Activated T-helper 1 cell treated with anti-CD3 and anti-CD28 coated beads, Interleukin-12 subunit alpha, Interleukin-12 subunit beta, Interleukin-2, Interleukin-4 antibody, amounts not matched to agents 30 ng/mL and 10 ng/mL and 1 ng/mL, durations not matched to agents 14 hours and 24 hours and 36 hours (primary cell): ENCODE data around the gene PKM. TPM values are rescaled to one million over a fixed set of nuclear protein-coding genes. Genes with fewer than 3 reads are reported as not detected.
"Not testable (repeated sequence)": the region's sequence is repeated elsewhere in the genome, so short reads cannot be mapped to it uniquely, and the experiment has no call there.

Source experiments
- DNase-seq: peaks from one replicate; pipeline ENCODE4 v3.0.0; 2021; ENCODE audit warnings: low spot score
- H3K27ac Mint-ChIP-seq: one replicate; pipeline ENCODE4 v1.8.0; 2021; ENCODE audit warnings: mild to moderate bottlenecking, mixed read lengths
- H3K27me3 Mint-ChIP-seq: one replicate; pipeline ENCODE4 v1.8.0; 2022; ENCODE audit warnings: mild to moderate bottlenecking, moderate library complexity, mixed read lengths; ENCODE audit not compliant: insufficient read depth
- H3K36me3 Mint-ChIP-seq: one replicate; pipeline ENCODE4 v1.8.0; 2021; ENCODE audit warnings: low read depth, mixed read lengths
- H3K4me1 Mint-ChIP-seq: one replicate; pipeline ENCODE4 v1.8.0; 2021; ENCODE audit warnings: low read depth, mixed read lengths
- H3K4me3 Mint-ChIP-seq: one replicate; pipeline ENCODE4 v1.8.0; 2021; ENCODE audit warnings: mild to moderate bottlenecking, moderate library complexity, mixed read lengths
- H3K9me3 Mint-ChIP-seq: one replicate; pipeline ENCODE4 v1.8.0; 2021; ENCODE audit warnings: mixed read lengths
- intact Hi-C: fragments of 100-400 bp; cut with micrococcal nuclease; formaldehyde crosslinking; loops from one replicate; pipeline ENCODE4 v1.15.1; 2024
- total RNA-seq: library from RNA; stranded (reverse); gene quantifications from 2 replicates; pipeline ENCODE4 v1.2.3, GENCODE V29; 2022

The PKM gene
- total RNA-seq, result 2,409 and 2,442 TPM in 2 replicates

GRCh38 chr15:72231066-72231832, at the start of gene PKM:
Gene PKM, minus strand, starts transcription at chr15:72231190. Its CDS starts 12,093 bp downstream, at chr15:72219097.
- H3K4me3 Mint-ChIP-seq, result peak within 1 kb of the TSS; percentile 98
- peak; percentile 95 for DNase-seq
- H3K9me3 Mint-ChIP-seq, result no peaks in the 10 kb centered on the region
- H3K4me1 Mint-ChIP-seq, result peaks cover 40% of the 10 kb centered on the region
- peak within 1 kb of the TSS; percentile 100 for H3K27ac Mint-ChIP-seq
- no peaks in the 10 kb centered on the region for H3K27me3 Mint-ChIP-seq
- intact Hi-C loops, result loop anchor here (2.0 kb wide), 2 partner anchors 146 to 552 kb away; partner anchors contain the start of genes ADPGK and HEXA
- peaks cover 29% of the 10 kb centered on the region for H3K36me3 Mint-ChIP-seq

- Mint-ChIP-seq H3K27ac (no peak overlapping the region), H3K4me1 (no peaks in the 10 kb centered on the region), H3K9me3 (no peaks in the 10 kb centered on the region), H3K27me3 (peaks cover 5% of the 10 kb centered on the region), H3K36me3 (no peaks in the 10 kb centered on the region), H3K4me3 (no peak overlapping the region)
- DNase-seq, result no peak
- intact Hi-C loops, result no loop called here
Measured at GRCh38 chr15:72280751-72281150, 49.8 kb upstream of the PKM start.

DNA sequence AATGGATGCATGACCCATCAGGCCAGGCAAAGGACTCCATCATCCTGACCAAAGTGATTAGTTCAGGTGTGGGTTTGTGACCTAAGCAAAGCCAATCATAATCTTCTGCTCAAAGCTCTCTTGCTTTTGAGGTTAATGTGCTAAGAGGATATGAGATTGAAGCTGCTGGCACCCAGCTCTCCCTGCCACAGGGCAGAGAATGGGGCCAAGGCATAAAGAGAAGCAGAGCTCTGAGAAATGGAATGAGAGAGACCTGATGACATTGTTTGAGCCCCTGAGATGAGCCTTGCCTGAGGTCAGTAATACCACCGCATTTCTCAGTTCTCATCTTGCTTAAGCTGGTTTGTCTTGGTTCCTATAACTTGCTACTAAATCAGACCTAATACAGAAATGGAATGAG, 47.7 kb upstream of the PKM start:
- no peak overlapping the region for H3K27ac Mint-ChIP-seq
- no peaks in the 10 kb centered on the region for H3K9me3 Mint-ChIP-seq

DNA sequence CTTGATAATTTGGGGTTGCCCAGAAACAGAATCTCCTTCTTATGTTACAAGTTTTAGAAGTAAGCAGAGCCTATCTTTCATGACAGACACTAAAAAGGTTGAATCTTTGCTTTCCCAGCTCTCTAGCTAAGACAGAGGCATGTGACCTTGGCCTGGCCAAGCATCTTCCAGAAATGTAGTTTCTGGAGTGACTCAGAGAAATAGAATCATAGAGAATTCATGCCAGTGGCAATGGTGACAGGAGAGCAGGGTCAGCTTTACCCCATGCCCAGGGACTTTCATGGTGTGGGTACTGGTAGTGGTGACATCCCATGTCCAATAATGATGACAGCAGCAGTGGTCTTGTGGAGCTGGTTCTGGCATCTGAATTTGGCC, 45.3 kb upstream of the PKM start:
- H3K36me3 Mint-ChIP-seq, result no peaks in the 10 kb centered on the region
- intact Hi-C loops, result no loop called here
- H3K9me3 Mint-ChIP-seq, result no peaks in the 10 kb centered on the region
- H3K27me3 Mint-ChIP-seq, result peaks cover 8% of the 10 kb centered on the region
- no peak overlapping the region for H3K27ac Mint-ChIP-seq
- peaks cover 22% of the 10 kb centered on the region for H3K4me1 Mint-ChIP-seq
- H3K4me3 Mint-ChIP-seq, result no peak overlapping the region
- no peak for DNase-seq

More for the DNA sequence above, 47.7 kb upstream of the PKM start:
- peaks cover 8% of the 10 kb centered on the region for H3K27me3 Mint-ChIP-seq
- intact Hi-C loops, result no loop called here
- H3K4me1 Mint-ChIP-seq, result peaks cover 5% of the 10 kb centered on the region
- H3K4me3 Mint-ChIP-seq, result no peak overlapping the region
- DNase-seq, result no peak
- H3K36me3 Mint-ChIP-seq, result no peaks in the 10 kb centered on the region

- intact Hi-C loops, H3K4me3 Mint-ChIP-seq, H3K9me3 Mint-ChIP-seq, H3K36me3 Mint-ChIP-seq, H3K27ac Mint-ChIP-seq, DNase-seq, H3K27me3 Mint-ChIP-seq: not testable (repeated sequence)
- H3K4me1 Mint-ChIP-seq, result peaks cover 28% of the 10 kb centered on the region
Measured at GRCh38 chr15:72275635-72276325, 44.8 kb upstream of the PKM start.

- no peak for DNase-seq
- Mint-ChIP-seq H3K27ac (peak overlapping the region; percentile 83), H3K9me3 (no peaks in the 10 kb centered on the region), H3K4me3 (peak overlapping the region; percentile 84), H3K4me1 (peaks cover 43% of the 10 kb centered on the region), H3K27me3 (peaks cover 6% of the 10 kb centered on the region), H3K36me3 (peaks cover 11% of the 10 kb centered on the region)
- intact Hi-C loops, result loop anchor here (1.0 to 5.0 kb wide), 9 partner anchors 9 to 509 kb away; partner anchors contain the start of genes ADPGK, ARIH1, CELF6 and HEXA
Measured at GRCh38 chr15:72272997-72273352, 42.0 kb upstream of the PKM start.

DNA sequence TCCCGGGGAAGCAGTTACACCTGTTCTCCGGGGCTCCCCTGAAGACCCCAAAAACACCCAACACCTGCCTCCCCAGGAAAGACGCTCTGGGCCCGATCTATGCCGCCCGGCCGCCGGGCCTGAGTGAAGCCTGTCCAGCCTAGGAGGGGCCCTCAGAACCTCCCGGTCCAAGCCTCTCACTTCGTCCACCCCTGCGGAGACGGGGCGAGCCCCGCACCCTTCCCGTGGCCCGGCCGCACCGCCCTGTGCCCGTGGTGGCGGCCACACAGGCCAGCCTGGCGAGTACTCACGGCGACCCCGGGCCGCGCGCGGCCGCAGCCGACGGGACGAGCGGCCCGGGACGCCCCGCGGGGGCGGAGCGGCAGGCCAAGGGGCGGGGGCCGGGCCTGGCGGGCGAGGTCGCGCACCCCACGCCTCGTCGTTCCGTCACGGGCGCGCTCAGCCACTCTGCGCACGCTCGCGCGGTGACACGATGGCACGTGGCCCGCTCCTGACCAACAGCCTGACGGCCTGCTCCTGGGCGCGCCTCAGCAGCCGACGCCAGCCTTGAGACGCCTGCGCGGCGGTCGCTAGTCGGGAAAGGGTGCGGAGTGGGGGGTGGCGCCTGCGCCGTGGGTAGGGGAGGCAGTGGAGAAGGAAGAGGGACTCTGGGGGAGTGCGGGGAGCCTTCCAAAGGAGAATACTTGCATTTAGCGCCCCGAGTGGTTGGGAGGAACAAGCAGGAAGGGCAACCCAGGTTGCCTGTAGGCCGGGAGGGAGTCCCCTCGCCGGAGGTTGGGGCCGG, 41.4 kb upstream of the PKM start, which contains the start of gene PARP6:
PARP6 (minus strand) TSS at position 342 of the 784 bp plus-strand sequence. CDS start 5,077 bp downstream, outside the sequence.
- intact Hi-C loops, result loop anchor here (1.0 to 5.0 kb wide), 9 partner anchors 8 to 510 kb away; partner anchors contain the start of genes ADPGK, ARIH1, CELF6 and HEXA
- no peaks in the 10 kb centered on the region for H3K9me3 Mint-ChIP-seq
- peak; percentile 99 for DNase-seq
- H3K27me3 Mint-ChIP-seq, result peaks cover 3% of the 10 kb centered on the region
- H3K4me3 Mint-ChIP-seq, result peak within 1 kb of the TSS; percentile 95
- peaks cover 43% of the 10 kb centered on the region for H3K4me1 Mint-ChIP-seq
- peaks cover 11% of the 10 kb centered on the region for H3K36me3 Mint-ChIP-seq
- H3K27ac Mint-ChIP-seq, result peak within 1 kb of the TSS; percentile 90

- DNase-seq, result no peak
- H3K9me3 Mint-ChIP-seq, result no peaks in the 10 kb centered on the region
- peaks cover 16% of the 10 kb centered on the region for H3K36me3 Mint-ChIP-seq
- peaks cover 43% of the 10 kb centered on the region for H3K4me1 Mint-ChIP-seq
- H3K27ac Mint-ChIP-seq, result peak overlapping the region; percentile 90
- peaks cover 3% of the 10 kb centered on the region for H3K27me3 Mint-ChIP-seq
- peak overlapping the region; percentile 95 for H3K4me3 Mint-ChIP-seq
- intact Hi-C loops, result loop anchor here (1.0 to 5.0 kb wide), 9 partner anchors 8 to 510 kb away; partner anchors contain the start of genes ADPGK, ARIH1, CELF6 and HEXA
Measured at GRCh38 chr15:72271895-72272212, 40.9 kb upstream of the PKM start.

GRCh38 chr15:72271221-72271620, 40.2 kb upstream of the PKM start:
- intact Hi-C loops, result loop anchor here (5.0 kb wide), 1 partner anchor 511 kb away; the partner anchor contains the start of gene ADPGK
- Mint-ChIP-seq H3K27me3 (peaks cover 3% of the 10 kb centered on the region), H3K9me3 (no peaks in the 10 kb centered on the region), H3K4me1 (peaks cover 43% of the 10 kb centered on the region), H3K27ac (peak overlapping the region; percentile 90), H3K36me3 (peaks cover 19% of the 10 kb centered on the region), H3K4me3 (peak overlapping the region; percentile 95)
- no peak for DNase-seq

GRCh38 chr15:72269739-72270138, 38.7 kb upstream of the PKM start:
- Mint-ChIP-seq H3K27me3 (no peaks in the 10 kb centered on the region), H3K27ac (no peak overlapping the region), H3K9me3 (no peaks in the 10 kb centered on the region), H3K36me3 (peaks cover 30% of the 10 kb centered on the region), H3K4me1 (peaks cover 43% of the 10 kb centered on the region), H3K4me3 (no peak overlapping the region)
- intact Hi-C loops, result loop anchor here (5.0 kb wide), 1 partner anchor 513 kb away; the partner anchor contains the start of gene ADPGK
- DNase-seq, result no peak

GRCh38 chr15:72265031-72265430, 34.0 kb upstream of the PKM start:
- intact Hi-C loops, result no loop called here
- Mint-ChIP-seq H3K9me3 (no peaks in the 10 kb centered on the region), H3K4me1 (peaks cover 34% of the 10 kb centered on the region), H3K4me3 (no peak overlapping the region), H3K27ac (no peak overlapping the region), H3K27me3 (no peaks in the 10 kb centered on the region), H3K36me3 (peaks cover 60% of the 10 kb centered on the region)
- no peak for DNase-seq

DNA sequence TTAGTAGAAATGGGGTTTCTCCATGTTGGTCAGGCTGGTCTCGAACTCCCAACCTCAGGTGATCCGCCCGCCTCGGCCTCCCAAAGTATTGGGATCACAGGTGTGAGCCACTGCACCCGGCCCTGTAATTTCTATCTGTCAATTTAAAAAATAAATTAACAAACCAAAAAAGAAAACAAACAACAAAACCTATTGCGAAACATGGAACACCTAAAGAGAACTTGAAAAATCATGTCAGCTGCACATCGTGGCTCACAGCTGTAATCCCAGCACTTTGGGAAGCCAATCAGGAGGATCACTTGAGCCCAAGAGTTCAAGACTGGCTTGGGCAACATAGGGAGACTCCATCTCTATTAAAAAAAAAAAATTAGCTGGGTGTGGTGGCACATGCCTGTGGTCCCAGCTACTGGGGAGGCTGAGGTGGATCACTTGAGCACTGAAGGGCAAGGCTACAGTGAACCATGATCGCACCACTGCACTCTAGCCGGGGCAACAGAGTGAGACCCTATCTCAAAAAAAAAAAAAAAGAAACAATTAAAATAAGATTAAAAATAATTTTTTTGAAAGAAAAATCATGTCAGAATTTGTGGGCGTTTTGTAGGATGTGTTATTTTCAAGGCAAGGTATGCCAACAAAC, 21.8 kb upstream of the PKM start:
- Mint-ChIP-seq H3K9me3 (no peaks in the 10 kb centered on the region), H3K4me1 (peaks cover 8% of the 10 kb centered on the region), H3K4me3 (no peak overlapping the region), H3K27me3 (no peaks in the 10 kb centered on the region), H3K27ac (no peak overlapping the region), H3K36me3 (peaks cover 59% of the 10 kb centered on the region)
- intact Hi-C loops, result no loop called here
- DNase-seq, result no peak
